ENCODE measurements around the gene KRTAP9-1.
"Not testable (repeated sequence)": the region's sequence is repeated elsewhere in the genome, so short reads cannot be mapped to it uniquely, and the experiment has no call there.

Gene KRTAP9-1, protein sequence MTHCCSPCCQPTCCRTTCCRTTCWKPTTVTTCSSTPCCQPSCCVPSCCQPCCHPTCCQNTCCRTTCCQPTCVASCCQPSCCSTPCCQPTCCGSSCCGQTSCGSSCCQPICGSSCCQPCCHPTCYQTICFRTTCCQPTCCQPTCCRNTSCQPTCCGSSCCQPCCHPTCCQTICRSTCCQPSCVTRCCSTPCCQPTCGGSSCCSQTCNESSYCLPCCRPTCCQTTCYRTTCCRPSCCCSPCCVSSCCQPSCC

DNA sequence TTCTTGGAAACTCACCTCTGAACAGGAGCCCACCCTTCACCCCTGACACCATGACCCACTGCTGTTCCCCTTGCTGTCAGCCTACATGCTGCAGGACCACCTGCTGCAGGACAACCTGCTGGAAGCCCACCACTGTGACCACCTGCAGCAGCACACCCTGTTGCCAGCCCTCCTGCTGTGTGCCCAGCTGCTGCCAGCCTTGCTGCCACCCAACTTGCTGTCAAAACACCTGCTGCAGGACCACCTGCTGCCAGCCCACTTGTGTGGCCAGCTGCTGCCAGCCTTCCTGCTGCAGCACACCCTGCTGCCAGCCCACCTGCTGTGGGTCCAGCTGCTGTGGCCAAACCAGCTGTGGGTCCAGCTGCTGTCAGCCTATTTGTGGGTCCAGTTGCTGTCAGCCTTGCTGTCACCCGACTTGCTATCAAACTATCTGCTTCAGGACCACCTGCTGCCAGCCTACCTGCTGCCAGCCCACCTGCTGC lies at the start of gene KRTAP9-1:
Gene KRTAP9-1 (plus strand): TSS at position 51 of the 482 bp plus-strand sequence. CDS start 0 bp downstream, at position 51.
- not testable (repeated sequence) for DNase-seq (ENCODE audit: low read depth)

GRCh38 chr17:41140360-41141131 lies 49.1 kb upstream of the KRTAP9-1 start, which contains the start of gene KRTAP4-6:
TSS of gene KRTAP4-6 (minus strand) at chr17:41140544. CDS start at chr17:41140487, 57 bp downstream.
- no peak for DNase-seq (ENCODE audit: low read depth)

DNA sequence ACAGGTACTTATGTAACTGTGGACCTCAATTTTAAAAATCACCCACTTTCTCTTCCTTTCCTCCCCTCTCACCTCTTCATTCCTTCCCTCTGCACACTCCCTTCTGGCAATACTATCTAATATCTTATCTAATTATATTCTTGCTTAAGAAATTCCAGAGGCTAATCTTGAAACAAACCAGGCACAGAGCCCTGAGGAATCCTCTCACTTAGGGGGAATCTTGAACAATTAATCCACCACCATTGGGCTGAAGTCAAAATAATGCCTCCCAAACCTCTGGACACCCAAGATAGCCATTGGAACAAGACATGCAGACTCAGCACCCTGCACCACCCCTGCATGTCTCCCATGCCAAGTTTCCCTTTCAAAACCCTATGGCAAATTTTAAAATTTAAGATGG lies 48.3 kb upstream of the KRTAP9-1 start:
- no peak for DNase-seq (ENCODE audit: low read depth)

DNA sequence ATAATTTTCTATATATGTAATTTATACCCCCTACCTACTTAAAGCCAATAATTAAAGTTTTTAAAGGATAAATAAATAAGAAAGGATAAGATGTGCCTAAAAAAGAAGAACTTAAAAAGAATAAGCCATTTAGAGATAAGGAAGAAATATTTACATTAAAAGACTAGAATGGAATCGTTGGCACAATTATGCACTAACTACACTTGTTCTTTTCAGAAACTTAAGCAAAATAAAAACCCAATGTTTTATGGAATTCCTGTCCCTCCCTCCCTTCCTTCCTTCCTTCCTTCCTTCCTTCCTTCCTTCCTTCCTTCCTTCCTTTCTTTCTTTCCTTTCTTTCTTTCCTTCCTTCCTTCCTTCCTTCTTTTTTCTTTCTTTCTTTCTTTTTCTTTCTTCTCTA lies 44.8 kb upstream of the KRTAP9-1 start:
- no peak for DNase-seq (ENCODE audit: low read depth)

- no peak for DNase-seq (ENCODE audit: low read depth)
These were observed 44.4 kb upstream of the KRTAP9-1 start for GRCh38 chr17:41145261-41145660.

DNA sequence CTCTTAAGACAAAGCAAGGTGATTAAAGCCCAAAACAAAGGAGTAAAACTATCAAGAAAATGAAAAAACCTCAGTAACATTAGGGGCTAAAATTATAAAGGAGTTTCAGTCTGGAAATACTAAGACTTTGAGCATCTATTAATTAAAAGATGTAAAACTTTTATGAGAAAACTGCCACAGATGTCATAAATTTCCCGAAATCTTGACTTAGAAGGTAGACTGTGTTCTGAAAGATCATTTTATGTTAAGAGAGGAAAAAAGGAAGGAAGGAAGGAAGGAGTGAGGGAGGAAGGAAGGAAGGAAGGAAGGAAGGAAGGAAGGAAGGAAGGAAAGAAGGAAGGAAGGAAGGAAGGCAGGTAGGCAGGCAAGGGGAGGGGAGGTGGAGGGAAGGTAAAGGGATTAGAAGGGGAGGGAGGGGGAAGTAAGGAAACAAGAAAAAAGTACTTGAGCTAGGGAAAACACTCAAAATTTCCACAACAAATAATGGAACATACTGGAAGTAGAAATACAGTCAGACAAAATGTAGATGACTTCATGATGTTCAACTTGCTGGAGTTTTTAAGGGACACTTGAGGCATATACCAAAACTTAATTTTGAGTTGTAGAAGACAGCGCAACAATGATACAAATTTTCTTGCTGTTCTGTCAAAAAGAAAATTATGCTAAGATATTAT lies 42.0 kb upstream of the KRTAP9-1 start:
- DNase-seq (ENCODE audit: low read depth) = no peak

- not testable (repeated sequence) for DNase-seq (ENCODE audit: low read depth)
These were observed 40.6 kb upstream of the KRTAP9-1 start for GRCh38 chr17:41148971-41149651.

DNA sequence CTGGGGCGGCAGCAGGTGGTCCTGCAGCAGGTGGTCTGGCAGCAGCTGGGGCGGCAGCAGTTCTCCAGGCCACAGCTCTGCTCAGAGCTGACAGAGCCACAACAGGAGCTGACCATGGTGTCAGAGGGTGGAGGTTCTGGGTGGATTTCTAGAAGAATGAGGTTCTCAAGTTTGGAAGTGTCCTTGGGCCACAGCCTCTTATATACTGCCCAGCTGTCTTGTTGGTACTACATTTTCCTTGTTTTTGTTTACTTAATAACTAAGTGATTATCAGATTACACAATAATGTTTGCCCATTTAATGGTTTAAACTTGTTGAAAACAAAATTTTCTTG lies 40.1 kb upstream of the KRTAP9-1 start, which contains the start of gene KRTAP4-5:
Gene KRTAP4-5 (minus strand): TSS at position 174 of the 334 bp plus-strand sequence. CDS start 58 bp downstream, at position 116.
- no peak for DNase-seq (ENCODE audit: low read depth)

GRCh38 chr17:41150026-41150425 lies 39.7 kb upstream of the KRTAP9-1 start:
- DNase-seq (ENCODE audit: low read depth) = no peak

DNA sequence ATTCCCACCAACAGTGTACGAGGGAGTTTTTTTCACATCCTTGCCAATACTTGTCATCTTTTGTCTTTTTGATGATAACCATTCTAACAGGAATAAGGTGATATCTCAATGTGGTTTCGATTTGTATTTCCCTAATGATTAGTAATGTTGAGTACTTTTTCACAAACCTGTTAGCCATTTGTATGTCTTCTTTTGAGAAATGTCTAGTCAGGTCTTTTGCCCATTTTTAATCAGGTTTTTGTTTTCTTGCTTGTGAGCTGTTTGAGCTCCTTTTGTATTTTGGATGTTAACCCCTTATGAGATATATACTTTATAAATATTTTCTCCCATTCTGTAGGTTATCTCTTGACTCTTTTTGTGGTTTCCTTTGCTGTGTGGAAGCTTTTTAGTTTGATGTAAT lies 38.2 kb upstream of the KRTAP9-1 start:
- DNase-seq (ENCODE audit: low read depth) = no peak

- DNase-seq (ENCODE audit: low read depth) = no peak
These were observed 35.8 kb upstream of the KRTAP9-1 start for GRCh38 chr17:41153856-41154255.

GRCh38 chr17:41160190-41160589 lies 29.5 kb upstream of the KRTAP9-1 start:
- DNase-seq (ENCODE audit: low read depth) = not testable (repeated sequence)

GRCh38 chr17:41160648-41161047 lies 29.0 kb upstream of the KRTAP9-1 start, which contains the start of gene KRTAP4-4:
TSS of gene KRTAP4-4 (minus strand) at chr17:41160748. CDS start at chr17:41160691, 57 bp downstream.
- no peak for DNase-seq (ENCODE audit: low read depth)

- no peak for DNase-seq (ENCODE audit: low read depth)
These were observed 25.9 kb upstream of the KRTAP9-1 start for GRCh38 chr17:41163828-41164227.

GRCh38 chr17:41167561-41167960 lies 22.1 kb upstream of the KRTAP9-1 start:
- DNase-seq (ENCODE audit: low read depth) = no peak

- DNase-seq (ENCODE audit: low read depth) = no peak
These were observed 21.6 kb upstream of the KRTAP9-1 start, which contains the start of gene KRTAP4-3 for GRCh38 chr17:41168121-41168520. TSS of gene KRTAP4-3 (minus strand) at chr17:41168221. CDS start at chr17:41168172, 49 bp downstream.

- no peak for DNase-seq (ENCODE audit: low read depth)
These were observed 17.8 kb upstream of the KRTAP9-1 start for GRCh38 chr17:41171886-41172285.

DNA sequence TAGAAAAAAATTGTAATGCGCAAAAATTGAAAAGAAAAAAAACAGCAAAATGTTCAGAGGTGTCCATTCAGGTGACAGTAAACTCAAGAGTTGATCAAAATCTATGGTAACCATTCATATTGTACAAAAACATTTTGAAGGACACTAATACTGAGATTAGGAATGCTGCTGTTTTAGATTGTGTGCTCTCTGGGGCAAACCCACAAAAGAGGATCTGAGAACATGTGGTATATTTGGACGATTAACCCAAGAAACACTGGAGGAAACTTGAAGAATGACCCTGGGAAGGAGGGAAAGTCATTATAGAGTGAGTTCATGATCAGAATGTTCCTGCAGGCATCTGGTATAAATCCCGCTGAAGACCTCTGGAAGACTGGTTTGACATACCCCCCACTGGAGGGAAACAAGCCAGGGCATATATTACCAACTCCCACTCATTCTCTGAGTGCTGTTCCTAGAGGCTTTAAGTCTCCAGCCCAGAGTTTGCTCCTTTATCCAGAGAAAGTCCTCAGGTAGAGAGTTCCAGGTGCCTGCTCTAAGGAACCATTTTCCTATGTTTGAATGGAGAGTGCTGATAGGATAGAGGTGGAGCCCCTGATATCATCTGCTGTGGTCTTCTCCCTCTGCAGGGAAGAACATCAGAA lies 12.8 kb upstream of the KRTAP9-1 start:
- no peak for DNase-seq (ENCODE audit: low read depth)

DNA sequence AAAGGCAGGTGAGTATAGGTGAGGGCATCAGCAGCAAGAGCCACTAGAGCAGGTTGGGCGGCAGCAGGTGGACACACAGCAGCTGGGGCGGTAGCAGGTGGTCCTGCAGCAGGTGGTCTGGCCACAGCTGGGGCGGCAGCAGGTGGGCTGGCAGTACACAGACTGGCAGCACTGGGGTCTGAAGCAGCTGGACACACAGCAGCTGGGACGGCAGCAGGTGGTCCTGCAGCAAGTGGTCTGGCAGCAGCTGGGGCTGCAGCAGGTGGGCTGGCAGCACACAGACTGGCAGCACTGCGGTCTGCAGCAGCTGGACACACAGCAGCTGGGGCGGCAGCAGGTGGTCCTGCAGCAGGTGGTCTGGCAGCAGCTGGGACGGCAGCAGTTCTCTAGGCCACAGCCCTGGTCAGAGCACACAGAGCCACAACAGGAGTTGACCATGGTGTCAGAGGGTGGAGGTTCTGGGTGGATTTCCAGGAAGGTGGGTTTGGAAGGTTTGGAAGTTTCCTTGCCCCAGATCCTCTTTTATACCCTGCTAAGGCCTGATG lies 11.9 kb upstream of the KRTAP9-1 start, which contains the start of gene KRTAP4-2:
Gene KRTAP4-2 (minus strand): TSS at position 495 of the 545 bp plus-strand sequence. CDS start 57 bp downstream, at position 438.
- DNase-seq (ENCODE audit: low read depth) = no peak

DNA sequence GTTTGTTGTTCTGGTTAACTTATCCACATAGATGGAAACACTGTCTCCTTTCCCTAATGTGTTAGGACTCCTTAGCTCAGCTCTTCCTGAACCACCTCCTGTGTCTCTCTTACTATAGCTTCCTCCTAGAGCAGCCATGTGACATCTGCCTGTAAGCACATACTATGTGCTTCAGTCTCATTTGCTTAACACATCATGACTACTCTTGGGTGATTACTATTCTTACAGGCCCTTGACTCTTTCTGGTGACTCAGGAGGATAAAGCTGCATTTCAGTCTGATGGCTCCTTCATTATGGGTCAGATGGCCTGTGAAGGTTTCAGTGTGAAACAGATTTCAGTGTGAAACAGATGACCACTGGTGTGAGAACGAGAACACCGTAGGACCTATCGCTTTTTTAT lies 11.3 kb upstream of the KRTAP9-1 start:
- no peak for DNase-seq (ENCODE audit: low read depth)
